Pulmonary artery endothelial cell (primary cell): ENCODE results near the gene RPS24. TPM values are rescaled to one million over a fixed set of nuclear protein-coding genes. Genes with fewer than 3 reads are reported as not detected.

Experiments used
- DNase-seq: peaks from one replicate; pipeline ENCODE4 v3.0.0-alpha.2; 2011; ENCODE audit warnings: low read depth, low spot score
- total RNA-seq: library from RNA; depleted of rRNA; stranded (reverse); fragments of >200 nt; gene quantifications from 2 replicates; pipeline ENCODE4 v1.2.3, GENCODE V29; 2014

Gene RPS24
- total RNA-seq, 1 donor from 2014 or later, result 2,410 TPM

GRCh38 chr10:78025685-78026364 is 7.8 kb upstream of the RPS24 start:
- no peak for DNase-seq

GRCh38 chr10:78028438-78029268 is 5.0 kb upstream of the RPS24 start:
- no peak for DNase-seq

GRCh38 chr10:78029269-78030226 is 4.1 kb upstream of the RPS24 start, which contains the start of gene POLR3A:
TSS of gene POLR3A (minus strand) at chr10:78029515. CDS start at chr10:78029407, 108 bp downstream.
- peak; percentile 96 for DNase-seq

DNA sequence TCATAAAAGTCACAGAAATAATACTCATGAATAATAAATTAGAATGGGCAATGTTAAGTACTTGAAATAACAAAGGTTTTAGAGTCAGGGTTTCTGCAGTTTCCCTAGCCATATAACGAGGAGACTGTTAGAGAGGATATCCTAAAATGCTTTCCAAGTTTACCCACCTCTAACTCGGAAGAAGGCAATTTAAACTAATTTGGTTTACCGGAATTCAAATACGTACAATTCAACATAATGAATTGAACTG is 351 bp upstream of the RPS24 start:
- no peak for DNase-seq

GRCh38 chr10:78035025-78035424 is 1.4 kb downstream of the RPS24 start:
- no peak for DNase-seq

GRCh38 chr10:78035437-78035836 is 1.8 kb downstream of the RPS24 start:
- no peak for DNase-seq

GRCh38 chr10:78035933-78036583 is 2.4 kb downstream of the RPS24 start:
- DNase-seq, result no peak

GRCh38 chr10:78038105-78038504 is 4.4 kb downstream of the RPS24 start:
- no peak for DNase-seq

GRCh38 chr10:78038791-78039547 is 5.3 kb downstream of the RPS24 start:
- DNase-seq, result no peak

GRCh38 chr10:78039743-78040142 is 6.1 kb downstream of the RPS24 start:
- no peak for DNase-seq

DNA sequence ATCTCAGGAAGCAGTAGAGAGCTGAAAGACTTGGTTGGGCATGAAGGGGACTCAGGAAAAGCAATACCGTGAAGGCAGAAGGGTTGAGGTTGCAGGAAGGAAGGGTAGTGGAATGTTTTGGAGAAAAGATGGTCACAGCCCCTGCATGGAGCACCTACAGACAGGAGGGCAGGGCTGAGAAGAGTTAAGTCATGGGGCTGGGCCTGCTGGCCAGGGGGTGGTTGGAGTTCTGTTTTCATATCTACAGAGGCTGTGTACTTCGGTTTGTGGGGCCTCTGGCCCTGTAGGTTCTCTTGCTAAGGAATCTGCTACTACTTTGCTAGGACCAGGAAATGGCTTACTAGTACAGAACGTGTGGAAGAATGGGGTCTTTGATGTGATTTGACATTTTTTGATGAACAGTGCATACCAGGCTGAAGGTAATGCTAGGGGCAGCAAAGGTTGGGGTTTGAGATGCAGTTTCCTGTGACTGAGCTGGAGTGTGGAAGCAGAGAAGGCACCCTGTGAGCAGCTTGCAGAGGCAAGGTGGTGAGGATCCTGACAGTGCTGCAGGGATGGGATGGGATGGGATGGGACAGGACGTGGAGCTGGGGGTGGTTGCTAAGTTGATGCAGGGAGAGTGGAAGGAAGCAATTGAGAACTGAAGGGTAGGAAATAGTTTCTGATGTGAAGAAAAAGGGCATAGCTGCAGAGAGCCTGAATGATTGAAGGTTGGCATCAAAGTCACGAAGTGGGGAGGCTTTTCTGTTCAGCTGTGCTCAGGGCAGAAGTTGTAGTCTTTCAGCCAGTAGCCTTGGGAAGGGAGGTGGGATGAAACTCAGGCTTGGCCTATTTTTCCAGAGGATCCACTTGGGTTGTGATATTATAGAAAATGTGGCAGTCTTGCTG is 7.8 kb downstream of the RPS24 start:
- DNase-seq, result no peak

GRCh38 chr10:78042058-78042751 is 8.5 kb downstream of the RPS24 start:
- DNase-seq, result no peak

- no peak for DNase-seq
These were observed 9.1 kb downstream of the RPS24 start for GRCh38 chr10:78042752-78043104.

DNA sequence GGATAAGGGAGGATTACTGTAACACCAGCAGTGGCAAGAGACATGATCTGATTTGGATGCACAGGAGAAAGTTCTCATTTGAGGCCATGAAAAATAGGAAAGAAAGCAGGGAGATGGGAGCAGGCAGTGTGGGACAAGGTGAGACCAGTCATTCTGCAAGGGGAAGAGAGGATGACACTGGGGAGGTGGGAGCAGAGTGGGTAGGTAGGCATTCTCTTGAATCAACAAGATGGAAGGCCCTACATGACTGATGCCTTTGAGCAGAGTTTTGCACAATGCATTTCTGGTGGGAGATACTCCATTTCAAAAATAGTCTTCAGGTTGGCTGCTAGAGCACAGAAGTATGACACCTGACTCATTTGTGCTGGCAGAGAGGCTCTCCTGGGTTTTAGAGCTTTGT is 10.5 kb downstream of the RPS24 start:
- no peak for DNase-seq

DNA sequence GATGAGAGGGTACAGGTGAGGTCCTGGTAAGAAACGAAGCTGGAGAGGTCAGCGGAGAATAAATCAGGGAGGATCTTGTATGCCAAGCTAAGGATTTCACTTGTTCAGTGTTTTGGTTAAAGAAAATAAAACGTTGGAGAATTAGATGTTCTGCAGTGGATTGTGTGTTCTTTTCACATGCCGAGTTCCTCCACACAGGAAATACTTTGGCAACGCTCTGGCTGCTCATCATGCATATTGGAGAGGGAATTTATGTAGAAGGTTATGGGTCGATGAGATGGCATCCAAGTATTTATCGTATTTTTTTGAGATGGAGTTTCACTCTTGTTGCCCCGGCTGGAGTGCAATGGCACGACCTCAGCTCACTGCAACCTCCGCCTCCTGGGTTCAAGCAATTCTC is 11.0 kb downstream of the RPS24 start:
- no peak for DNase-seq

DNA sequence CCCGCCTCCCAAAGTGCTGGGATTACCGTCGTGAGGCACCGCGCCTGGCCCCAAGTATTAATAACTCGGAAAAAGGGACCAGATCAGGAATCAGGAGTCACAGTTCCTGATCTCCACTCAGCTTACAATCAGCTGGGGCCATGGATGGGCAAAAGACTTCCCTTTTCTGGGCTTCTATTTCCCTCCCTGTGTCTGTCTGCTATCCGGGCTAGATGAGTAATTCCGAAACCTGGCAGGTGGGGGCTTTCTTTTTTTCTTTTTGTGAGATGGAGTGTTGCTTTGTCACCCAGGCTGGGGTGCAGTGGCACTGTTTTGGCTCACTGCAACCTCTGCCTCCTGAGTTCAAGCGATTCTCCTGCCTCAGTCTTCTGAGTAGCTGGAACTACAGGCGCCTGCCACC is 11.6 kb downstream of the RPS24 start:
- no peak for DNase-seq

- no peak for DNase-seq
These were observed 12.2 kb downstream of the RPS24 start for GRCh38 chr10:78045856-78046255.

GRCh38 chr10:78046711-78047269 is 13.1 kb downstream of the RPS24 start:
- no peak for DNase-seq
